ENCODE results near the gene DCLK1. TPM values are rescaled to one million over a fixed set of nuclear protein-coding genes. Genes with fewer than 3 reads are reported as not detected.

DCLK1 gene
- 0.51 to 1.0 TPM (median 0.80 TPM) in 5 replicates for total RNA-seq (2022; extraction: Qiagen RNA extraction; ENCODE audit: low read depth)

DNA sequence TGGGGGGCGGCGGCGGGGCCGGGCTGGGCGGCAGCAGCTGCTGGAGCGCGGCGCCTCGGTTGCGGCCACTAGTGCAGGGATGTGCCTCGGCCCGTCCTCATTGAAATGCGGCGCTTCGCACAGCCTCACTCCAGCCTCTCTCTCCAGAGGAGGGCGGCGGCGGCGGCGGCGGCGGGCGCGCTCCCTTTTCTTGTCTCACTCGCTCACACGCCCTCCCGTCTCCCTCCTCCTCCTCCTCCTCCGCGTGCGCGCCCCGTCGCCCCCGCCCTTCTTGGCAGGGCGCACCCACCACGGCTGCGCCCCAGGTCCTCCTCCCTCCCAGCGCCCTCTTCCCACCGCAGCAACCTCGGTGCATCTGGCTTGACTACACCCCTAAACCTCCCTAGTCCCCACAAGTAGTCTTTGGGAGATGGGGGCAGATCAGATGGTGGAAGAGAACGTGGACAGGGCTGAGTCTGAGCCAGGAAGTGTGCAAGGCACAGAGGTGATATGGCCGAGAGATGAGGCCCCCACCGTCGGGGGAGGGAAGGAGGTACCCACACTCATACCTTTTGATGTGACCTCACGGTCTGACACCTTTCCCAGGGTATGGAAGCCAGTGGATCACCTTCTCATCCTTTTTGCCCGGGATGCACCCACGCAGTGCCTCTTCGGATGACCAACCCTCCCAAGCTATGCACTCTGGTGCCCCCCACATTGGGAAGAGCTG lies at the start of gene DCLK1:
Gene DCLK1 (minus strand): TSS at position 161 of the 709 bp plus-strand sequence.

Other genes with a start within 250 kb of the DCLK1 start
- not detected in 5 replicates for gene SOHLH2, start 83.2 kb upstream of the DCLK1 start, total RNA-seq (2022; extraction: Qiagen RNA extraction; ENCODE audit: low read depth)
- gene CCDC169, start 166.4 kb upstream of the DCLK1 start, total RNA-seq (2022; extraction: Qiagen RNA extraction; ENCODE audit: low read depth), result 0.28 to 0.74 TPM (median 0.33 TPM) in 4 of 5 replicates, not detected in the other
- gene SPART, start 215.0 kb upstream of the DCLK1 start, total RNA-seq (2022; extraction: Qiagen RNA extraction; ENCODE audit: low read depth), result 20.0 to 27.0 TPM (median 22.1 TPM) in 5 replicates

Data from A549 treated with GW870086 at 1 μM for 4 hours (cell line).